GM18519 (cell line): Measurements from ENCODE around the gene AHI1.
A peak's percentile ranks its signal among the peaks of the same experiment; 100 is the strongest.
"Not testable (repeated sequence)": the region's sequence is repeated elsewhere in the genome, so short reads cannot be mapped to it uniquely, and the experiment has no call there.

ENCODE experiments used
- ATAC-seq: cut with Tn5 transposase; IDR thresholded peaks from one replicate; pipeline ENCODE4 v1.9.1; 2021; ENCODE audit warnings: mild to moderate bottlenecking, moderate library complexity; ENCODE audit not compliant: unreplicated experiment, low FRiP score

Gene AHI1

DNA sequence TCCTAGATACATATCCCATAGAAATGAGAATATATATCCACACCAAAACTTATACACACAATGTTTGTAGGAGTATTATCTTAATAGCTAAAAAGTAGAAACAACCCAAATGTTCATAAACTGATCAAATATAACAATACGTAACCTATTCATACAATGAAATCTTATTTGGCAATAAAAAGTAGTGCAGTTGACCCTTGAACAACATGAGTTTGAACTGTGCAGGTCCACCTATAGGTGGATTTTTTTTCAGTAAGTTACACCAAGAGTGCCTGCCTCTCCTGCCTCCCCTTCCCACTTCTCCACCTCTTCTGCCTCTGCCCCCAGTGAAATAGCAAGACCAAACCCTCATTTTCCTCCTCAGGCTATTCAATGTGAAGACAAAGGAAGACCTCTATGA is 95.2 kb downstream of the AHI1 start:
- ATAC-seq: no peak

- no peak for ATAC-seq
Observed at GRCh38 chr6:135397172-135397952, 100.2 kb downstream of the AHI1 start.

- no peak for ATAC-seq
Observed at GRCh38 chr6:135395136-135395535, 102.4 kb downstream of the AHI1 start.

- no peak for ATAC-seq
Observed at GRCh38 chr6:135393289-135393688, 104.3 kb downstream of the AHI1 start.

DNA sequence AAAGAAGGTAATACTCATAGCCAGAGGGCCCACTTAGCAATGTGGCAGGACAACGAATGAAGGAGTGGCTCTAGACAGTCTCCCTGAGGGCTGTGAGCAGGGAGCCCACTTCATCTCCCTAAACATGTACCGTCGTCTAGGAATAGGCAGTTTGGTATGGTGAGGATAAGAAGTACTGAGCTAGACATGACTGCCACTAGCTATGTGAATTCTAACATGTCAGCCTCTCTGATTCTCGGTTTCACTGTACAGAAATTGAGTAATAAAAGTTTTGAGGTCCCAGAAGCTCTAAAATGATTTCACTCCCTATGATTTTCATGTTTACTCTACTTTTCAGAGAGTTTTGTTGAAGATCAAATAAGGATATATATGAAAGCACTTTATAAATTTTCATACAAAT is 107.1 kb downstream of the AHI1 start:
- ATAC-seq: no peak

- ATAC-seq: no peak
Observed at GRCh38 chr6:135385299-135385698, 112.2 kb downstream of the AHI1 start.

GRCh38 chr6:135383766-135384165 is 113.8 kb downstream of the AHI1 start:
- no peak for ATAC-seq

GRCh38 chr6:135383301-135383700 is 114.2 kb downstream of the AHI1 start:
- no peak for ATAC-seq

DNA sequence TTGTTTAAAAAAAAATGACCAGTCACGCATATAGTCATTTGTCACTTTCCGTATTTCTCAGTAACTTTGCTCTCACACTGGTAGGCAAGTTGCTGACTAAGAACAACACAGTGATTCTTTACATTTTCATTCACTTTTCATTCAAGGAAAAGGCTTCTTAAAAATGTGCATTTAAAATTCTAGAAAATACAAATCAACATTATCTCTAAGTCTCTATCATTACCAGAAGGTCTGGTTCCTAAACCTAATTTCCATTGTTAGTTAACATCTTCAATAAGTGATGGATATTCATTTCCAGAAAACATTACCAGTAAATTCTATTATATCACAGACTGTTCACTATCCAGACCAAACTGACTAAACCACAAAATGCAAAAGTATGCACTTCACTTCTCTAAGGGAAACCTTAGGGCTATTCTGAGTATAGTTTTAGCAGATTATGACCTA is 115.3 kb downstream of the AHI1 start:
- peak; percentile 89 for ATAC-seq

- ATAC-seq: no peak
Observed at GRCh38 chr6:135380793-135381192, 116.7 kb downstream of the AHI1 start.

DNA sequence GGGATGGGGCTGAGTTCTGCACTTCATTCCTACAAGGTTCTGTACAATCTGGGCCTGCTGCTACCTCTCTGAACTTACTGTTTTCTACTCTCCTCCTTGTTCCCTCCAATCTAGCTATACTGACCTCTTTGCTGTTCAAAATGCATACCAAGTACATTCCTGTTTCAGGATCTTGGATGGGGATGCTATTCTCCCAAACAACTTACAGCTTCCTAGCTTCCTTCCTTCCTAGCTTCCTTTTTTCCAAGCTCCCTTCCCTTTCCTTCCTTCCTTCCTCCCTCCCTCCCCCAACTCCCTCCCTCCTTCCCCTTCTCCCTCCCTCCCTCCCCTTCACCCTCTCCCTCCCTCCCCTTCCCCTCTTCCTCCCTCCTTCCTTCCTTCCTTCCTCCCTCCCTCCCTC is 117.9 kb downstream of the AHI1 start:
- no peak for ATAC-seq

GRCh38 chr6:135372758-135373157 is 124.8 kb downstream of the AHI1 start:
- ATAC-seq: no peak

GRCh38 chr6:135363622-135364021 is 133.9 kb downstream of the AHI1 start:
- not testable (repeated sequence) for ATAC-seq

DNA sequence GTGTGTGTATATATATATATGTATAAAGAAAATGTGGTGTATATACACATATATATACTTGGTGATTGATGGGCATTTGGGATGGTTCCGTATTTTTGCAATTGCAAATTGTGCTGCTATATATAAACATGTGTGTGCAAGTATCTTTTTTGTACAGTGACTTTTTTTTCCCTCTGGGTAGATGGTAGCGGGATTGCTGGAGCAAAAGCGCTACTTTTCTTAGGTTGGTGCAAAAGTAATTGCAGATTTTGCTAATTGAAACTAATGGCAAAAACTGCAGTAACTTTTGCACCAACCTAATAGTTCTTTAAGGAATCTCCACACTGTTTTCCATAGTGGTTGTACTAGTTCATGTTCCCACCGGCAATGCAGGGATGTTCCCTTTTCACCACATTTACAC is 135.4 kb downstream of the AHI1 start:
- no peak for ATAC-seq

DNA sequence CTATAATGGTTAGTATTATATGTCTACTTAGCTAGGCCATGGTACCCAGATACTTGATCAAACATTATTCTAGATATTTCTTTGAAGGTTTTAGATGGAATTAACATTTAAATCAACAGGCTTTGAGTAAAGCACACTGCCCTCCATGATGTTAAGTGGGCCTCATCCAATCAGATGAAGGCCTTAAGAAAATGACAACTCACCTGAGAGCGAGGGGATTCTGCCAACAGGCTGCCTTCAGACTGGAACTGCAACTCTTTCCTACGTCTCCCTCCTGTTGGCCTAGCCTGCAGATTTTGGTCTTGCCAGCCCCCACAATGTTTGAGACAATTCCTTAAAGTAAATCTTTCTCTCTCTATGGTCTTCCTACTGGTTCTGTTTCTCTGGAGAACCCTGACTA is 137.3 kb downstream of the AHI1 start:
- no peak for ATAC-seq

- ATAC-seq: no peak
Observed at GRCh38 chr6:135358985-135359384, 138.6 kb downstream of the AHI1 start.

DNA sequence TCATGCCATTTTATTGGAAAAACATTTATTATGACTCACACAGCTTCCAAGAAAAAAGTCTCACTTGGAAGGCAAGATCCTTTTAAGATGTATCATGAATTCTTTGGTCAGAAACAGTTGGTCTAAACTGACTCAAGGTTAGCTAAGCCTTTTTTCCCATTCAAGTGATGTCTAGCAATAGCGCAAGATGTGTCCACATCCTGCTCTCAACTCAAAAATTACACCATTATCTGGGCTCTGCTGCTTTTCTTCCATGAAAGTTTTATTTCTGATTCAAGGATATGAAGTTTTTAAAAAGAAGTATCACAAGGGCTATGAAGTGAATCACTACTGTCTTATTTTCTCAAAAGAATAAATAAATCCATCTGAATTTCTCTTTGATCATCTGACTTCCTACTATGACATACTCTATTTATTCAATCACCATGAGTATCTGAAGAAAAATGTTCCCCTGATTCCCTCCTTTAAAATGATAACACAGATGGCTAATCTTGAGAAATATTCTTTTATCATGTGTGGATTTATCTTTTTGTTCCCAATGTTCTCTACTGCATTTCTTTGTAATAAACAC is 139.2 kb downstream of the AHI1 start:
- no peak for ATAC-seq

- ATAC-seq: no peak
Observed at GRCh38 chr6:135354407-135354806, 143.1 kb downstream of the AHI1 start.

- no peak for ATAC-seq
Observed at GRCh38 chr6:135353113-135353512, 144.4 kb downstream of the AHI1 start.

GRCh38 chr6:135351635-135352034 is 145.9 kb downstream of the AHI1 start:
- no peak for ATAC-seq

GRCh38 chr6:135347887-135348286 is 149.7 kb downstream of the AHI1 start:
- no peak for ATAC-seq

DNA sequence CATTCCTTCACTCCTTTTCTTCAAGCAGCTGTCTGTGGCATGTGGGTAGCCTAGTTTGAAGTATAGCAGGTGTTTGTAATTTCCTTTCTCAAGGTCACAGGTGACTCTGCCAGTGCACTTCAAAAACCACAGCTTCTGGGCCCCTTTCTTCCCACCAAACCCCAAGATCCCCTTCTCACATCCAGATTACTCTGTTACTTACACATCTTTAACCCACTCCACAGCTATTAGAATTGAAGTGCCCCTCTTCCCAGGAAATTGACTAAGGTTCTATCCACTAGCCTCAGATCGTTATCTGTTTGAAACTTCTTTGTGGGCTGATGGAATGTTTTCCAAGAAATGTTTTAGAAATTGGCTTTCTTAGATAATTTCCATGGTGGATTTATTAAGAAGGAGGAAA is 150.8 kb downstream of the AHI1 start:
- ATAC-seq: no peak
